Panc1 (cell line): Measurements from ENCODE around the gene SLC46A2. TPM values are rescaled to one million over a fixed set of nuclear protein-coding genes. Genes with fewer than 3 reads are reported as not detected.

Source experiments
- ATAC-seq: fragments of 200-7000 bp; cut with Tn5 transposase; 2 replicates; pipeline ENCODE4 v1.9.1; 2020; ENCODE audit warnings: mild to moderate bottlenecking, moderate library complexity
- BruUV-seq: library from RNA; stranded (reverse); fragments of 400-500 nt; replicated peaks from 2 replicates; lab custom pipeline; 2021; lab: Mats Ljungman, UMichigan
- CTCF ChIA-PET: fragments of 300-600 bp; sonication (Branson Sonifier 250); formaldehyde crosslinking; loops from one replicate; lab custom pipeline; 2022; ENCODE audit warnings: antibody characterized with exemption; lab: Charles Lee
- POLR2A ChIA-PET: fragments of 300-600 bp; sonication (Branson Sonifier 250); formaldehyde crosslinking; loops from one replicate; lab custom pipeline; 2022; ENCODE audit warnings: antibody characterized with exemption; lab: Charles Lee
- DNase-seq: peaks from one replicate; pipeline ENCODE4 v3.0.0-alpha.2; 2010; ENCODE audit warnings: low read depth, low spot score
- H3K27ac ChIP-seq: 2 replicates; pipeline ENCODE4 v1.5.1; 2011; ENCODE audit warnings: mild to moderate bottlenecking, low read length, inconsistent platforms
- H3K27me3 ChIP-seq: fragments of 200-500 bp; sonication (Bioruptor generic); 2 replicates; pipeline ENCODE4 v1.6.0; 2014; ENCODE audit warnings: low read length, inconsistent platforms; ENCODE audit not compliant: control insufficient read depth, insufficient read depth
- H3K36me3 ChIP-seq: fragments of 200-500 bp; sonication (Bioruptor generic); 2 replicates; pipeline ENCODE4 v1.5.1; 2014; ENCODE audit warnings: inconsistent platforms, mild to moderate bottlenecking, low read length, moderate library complexity; ENCODE audit not compliant: control insufficient read depth, insufficient read depth
- H3K4me1 ChIP-seq: 2 replicates; pipeline ENCODE4 v1.5.1; 2011; ENCODE audit warnings: inconsistent platforms, mild to moderate bottlenecking, low read length, moderate library complexity; ENCODE audit not compliant: control insufficient read depth, insufficient read depth
- H3K4me3 ChIP-seq, 2 experiments: 2 replicates each; pipeline ENCODE4 v1.5.1; 2011 to 2012; ENCODE audit warnings: low read depth in 2 of 2, low read length in 2 of 2, mild to moderate bottlenecking in 2 of 2, inconsistent platforms in 1 of 2, moderate library complexity in 1 of 2
- H3K9me3 ChIP-seq: fragments of 200-500 bp; sonication (Bioruptor generic); 2 replicates; pipeline ENCODE4 v1.5.1; 2014; ENCODE audit warnings: low read depth, mild to moderate bottlenecking, inconsistent platforms, low read length, moderate library complexity; ENCODE audit not compliant: control insufficient read depth, insufficient read depth
- POLR2AphosphoS5 ChIP-seq: IDR thresholded peaks from 2 replicates; pipeline ENCODE4 v1.6.1; 2012; ENCODE audit warnings: mild to moderate bottlenecking, low read depth, low read length, moderate library complexity
- SIN3A ChIP-seq: IDR thresholded peaks from 2 replicates; pipeline ENCODE4 v1.6.1; 2012; ENCODE audit warnings: low read depth, mild to moderate bottlenecking, low read length, moderate library complexity, borderline replicate concordance; ENCODE audit not compliant: insufficient read depth
- TCF7L2 ChIP-seq: IDR thresholded peaks from 2 replicates; pipeline ENCODE4 v1.6.1; 2011; ENCODE audit warnings: mild to moderate bottlenecking, low read depth, low read length, inconsistent platforms
- in situ Hi-C: cut with HindIII; loops from 2 replicates; pipeline ENCODE4 v1.10.0; 2016; ENCODE audit warnings: low sequenced_read_pairs, low pct_unique_long_range_greater_than_20kb
- intact Hi-C: fragments of 100-400 bp; cut with micrococcal nuclease; formaldehyde crosslinking; loops from one replicate; pipeline ENCODE4 v1.10.0; 2022; ENCODE audit not compliant: unreplicated experiment
- total RNA-seq: library from RNA; stranded (reverse); gene quantifications from one replicate; pipeline ENCODE4 v1.2.1, GENCODE V29; 2021; ENCODE audit not compliant: unreplicated experiment
- TF ChIP-seq, protein P1 (sequence below), 2 experiments: IDR thresholded peaks; 2 replicates each; pipeline ENCODE4 v1.6.1; 2011 to 2012; ENCODE audit warnings: low read depth in 2 of 2, control low read depth in 1 of 2, low read length in 1 of 2, mild to moderate bottlenecking in 1 of 2, moderate library complexity in 1 of 2; ENCODE audit not compliant: insufficient read depth in 1 of 2
- TF ChIP-seq, protein P2 (sequence below): fragments of 450-650 bp; IDR thresholded peaks from 2 replicates; pipeline ENCODE4 v1.5.1; 2017; ENCODE audit warnings: mild to moderate bottlenecking

The SLC46A2 gene
- total RNA-seq, 1 experiment from 2014 or later: not detected

DNA sequence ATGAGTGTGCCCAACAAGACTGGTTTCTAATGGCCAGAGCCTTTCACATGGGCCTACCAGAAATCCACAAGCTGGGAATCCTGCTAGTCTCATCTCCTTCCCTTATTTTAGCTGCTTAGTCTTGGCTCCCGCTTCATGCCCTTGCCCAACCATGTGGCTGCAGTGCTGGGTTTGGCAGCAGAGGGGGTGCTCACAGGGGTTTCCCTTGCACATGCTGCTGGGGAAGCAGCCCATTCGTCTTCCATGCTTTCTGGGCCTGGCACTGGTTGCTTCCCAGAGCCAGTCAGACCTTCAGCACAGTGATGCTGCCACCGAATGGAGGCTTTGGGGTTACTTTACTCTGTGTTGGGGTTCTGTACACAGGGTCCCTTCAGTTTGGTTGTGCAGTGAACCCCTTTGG lies 26.3 kb downstream of the SLC46A2 start:
- Histone ChIP-seq H3K4me1 (no peaks in the 10 kb centered on the region), H3K4me3 (no peak overlapping the region), H3K27me3 (no peaks in the 10 kb centered on the region), H3K27ac (no peak overlapping the region), H3K36me3 (no peaks in the 10 kb centered on the region), H3K9me3 (no peaks in the 10 kb centered on the region)
- intact Hi-C loops: no loop called here
- POLR2A ChIA-PET: no interaction called here
- ATAC-seq: no peak
- TF ChIP-seq POLR2AphosphoS5 (no peak), SIN3A (no peak), TCF7L2 (no peak)
- TF ChIP-seq, protein P1, sequence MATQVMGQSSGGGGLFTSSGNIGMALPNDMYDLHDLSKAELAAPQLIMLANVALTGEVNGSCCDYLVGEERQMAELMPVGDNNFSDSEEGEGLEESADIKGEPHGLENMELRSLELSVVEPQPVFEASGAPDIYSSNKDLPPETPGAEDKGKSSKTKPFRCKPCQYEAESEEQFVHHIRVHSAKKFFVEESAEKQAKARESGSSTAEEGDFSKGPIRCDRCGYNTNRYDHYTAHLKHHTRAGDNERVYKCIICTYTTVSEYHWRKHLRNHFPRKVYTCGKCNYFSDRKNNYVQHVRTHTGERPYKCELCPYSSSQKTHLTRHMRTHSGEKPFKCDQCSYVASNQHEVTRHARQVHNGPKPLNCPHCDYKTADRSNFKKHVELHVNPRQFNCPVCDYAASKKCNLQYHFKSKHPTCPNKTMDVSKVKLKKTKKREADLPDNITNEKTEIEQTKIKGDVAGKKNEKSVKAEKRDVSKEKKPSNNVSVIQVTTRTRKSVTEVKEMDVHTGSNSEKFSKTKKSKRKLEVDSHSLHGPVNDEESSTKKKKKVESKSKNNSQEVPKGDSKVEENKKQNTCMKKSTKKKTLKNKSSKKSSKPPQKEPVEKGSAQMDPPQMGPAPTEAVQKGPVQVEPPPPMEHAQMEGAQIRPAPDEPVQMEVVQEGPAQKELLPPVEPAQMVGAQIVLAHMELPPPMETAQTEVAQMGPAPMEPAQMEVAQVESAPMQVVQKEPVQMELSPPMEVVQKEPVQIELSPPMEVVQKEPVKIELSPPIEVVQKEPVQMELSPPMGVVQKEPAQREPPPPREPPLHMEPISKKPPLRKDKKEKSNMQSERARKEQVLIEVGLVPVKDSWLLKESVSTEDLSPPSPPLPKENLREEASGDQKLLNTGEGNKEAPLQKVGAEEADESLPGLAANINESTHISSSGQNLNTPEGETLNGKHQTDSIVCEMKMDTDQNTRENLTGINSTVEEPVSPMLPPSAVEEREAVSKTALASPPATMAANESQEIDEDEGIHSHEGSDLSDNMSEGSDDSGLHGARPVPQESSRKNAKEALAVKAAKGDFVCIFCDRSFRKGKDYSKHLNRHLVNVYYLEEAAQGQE (IDR thresholded peaks at IDR 0.05; ENCODE audit: insufficient read depth in 1 of 2, low read depth in 2 of 2, low read length in 1 of 2): no peak
- TF ChIP-seq, protein P2, sequence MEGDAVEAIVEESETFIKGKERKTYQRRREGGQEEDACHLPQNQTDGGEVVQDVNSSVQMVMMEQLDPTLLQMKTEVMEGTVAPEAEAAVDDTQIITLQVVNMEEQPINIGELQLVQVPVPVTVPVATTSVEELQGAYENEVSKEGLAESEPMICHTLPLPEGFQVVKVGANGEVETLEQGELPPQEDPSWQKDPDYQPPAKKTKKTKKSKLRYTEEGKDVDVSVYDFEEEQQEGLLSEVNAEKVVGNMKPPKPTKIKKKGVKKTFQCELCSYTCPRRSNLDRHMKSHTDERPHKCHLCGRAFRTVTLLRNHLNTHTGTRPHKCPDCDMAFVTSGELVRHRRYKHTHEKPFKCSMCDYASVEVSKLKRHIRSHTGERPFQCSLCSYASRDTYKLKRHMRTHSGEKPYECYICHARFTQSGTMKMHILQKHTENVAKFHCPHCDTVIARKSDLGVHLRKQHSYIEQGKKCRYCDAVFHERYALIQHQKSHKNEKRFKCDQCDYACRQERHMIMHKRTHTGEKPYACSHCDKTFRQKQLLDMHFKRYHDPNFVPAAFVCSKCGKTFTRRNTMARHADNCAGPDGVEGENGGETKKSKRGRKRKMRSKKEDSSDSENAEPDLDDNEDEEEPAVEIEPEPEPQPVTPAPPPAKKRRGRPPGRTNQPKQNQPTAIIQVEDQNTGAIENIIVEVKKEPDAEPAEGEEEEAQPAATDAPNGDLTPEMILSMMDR: no peak
- CTCF ChIA-PET: no interaction called here
- BruUV-seq: no TSS peak
- in situ Hi-C loops: no loop called here
- no peak for DNase-seq

DNA sequence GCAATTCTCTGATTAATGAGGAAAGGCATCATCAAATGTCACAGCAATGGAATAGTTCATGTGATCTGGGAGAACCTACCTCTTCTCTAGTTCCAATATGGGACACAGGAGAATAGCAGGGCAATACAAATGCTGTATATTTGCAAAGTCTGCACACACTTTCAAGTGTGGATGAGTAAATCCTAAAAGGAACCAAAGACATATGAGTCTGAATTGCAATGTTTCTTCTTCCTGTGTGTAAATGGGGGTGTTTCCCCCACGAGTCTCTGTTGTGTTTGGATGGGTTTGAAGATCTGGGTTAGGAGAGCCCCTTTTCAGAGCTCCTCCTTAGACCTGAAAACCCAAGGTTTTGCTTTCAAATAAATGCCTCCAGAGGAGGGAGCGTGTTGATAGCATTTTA lies 26.9 kb downstream of the SLC46A2 start:
- no peak for ATAC-seq
- Histone ChIP-seq H3K27me3 (no peaks in the 10 kb centered on the region), H3K9me3 (no peaks in the 10 kb centered on the region), H3K36me3 (no peaks in the 10 kb centered on the region), H3K4me1 (no peaks in the 10 kb centered on the region), H3K27ac (no peak overlapping the region), H3K4me3 (no peak overlapping the region)
- in situ Hi-C loops (no loop called here), intact Hi-C loops (no loop called here)
- no peak for DNase-seq
- BruUV-seq: no TSS peak
- TF ChIP-seq SIN3A: no peak
- no peak for TF ChIP-seq TCF7L2
- TF ChIP-seq, protein P1 (IDR thresholded peaks at IDR 0.05; ENCODE audit: insufficient read depth in 1 of 2, low read depth in 2 of 2, low read length in 1 of 2): no peak
- TF ChIP-seq, protein P2: no peak
- TF ChIP-seq POLR2AphosphoS5: no peak
- ChIA-PET CTCF (no interaction called here), POLR2A (no interaction called here)
